Nucleus accumbens (tissue), 56 donors: ENCODE measurements around the gene CCDC39.
"Not testable (repeated sequence)": the region's sequence is repeated elsewhere in the genome, so short reads cannot be mapped to it uniquely, and the experiment has no call there.

Source experiments
- DNase-seq, 56 donors: peaks; one replicate each; lab custom pipeline; 2025; lab: John Stamatoyannopoulos, UW

CCDC39 gene

DNA sequence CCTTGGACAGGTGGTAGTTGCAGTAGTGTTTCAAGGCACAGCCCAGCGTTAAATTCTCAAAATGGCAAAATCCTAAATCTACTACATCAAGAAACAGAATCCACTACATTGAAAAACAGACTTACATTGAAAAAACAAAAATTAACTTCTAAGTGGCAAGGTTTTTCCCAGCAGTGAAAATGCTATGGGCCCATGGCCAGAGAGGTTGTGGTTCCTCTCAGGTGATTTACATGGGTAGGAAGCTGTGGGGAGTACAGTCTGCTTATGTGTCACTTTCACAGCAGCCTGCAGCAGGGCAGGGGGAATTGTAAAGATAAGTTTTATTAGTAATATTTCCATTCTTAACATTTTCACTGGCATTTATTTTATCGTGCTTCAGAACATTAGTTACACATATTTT, 52.4 kb downstream of the CCDC39 start:
- no peak for DNase-seq

DNA sequence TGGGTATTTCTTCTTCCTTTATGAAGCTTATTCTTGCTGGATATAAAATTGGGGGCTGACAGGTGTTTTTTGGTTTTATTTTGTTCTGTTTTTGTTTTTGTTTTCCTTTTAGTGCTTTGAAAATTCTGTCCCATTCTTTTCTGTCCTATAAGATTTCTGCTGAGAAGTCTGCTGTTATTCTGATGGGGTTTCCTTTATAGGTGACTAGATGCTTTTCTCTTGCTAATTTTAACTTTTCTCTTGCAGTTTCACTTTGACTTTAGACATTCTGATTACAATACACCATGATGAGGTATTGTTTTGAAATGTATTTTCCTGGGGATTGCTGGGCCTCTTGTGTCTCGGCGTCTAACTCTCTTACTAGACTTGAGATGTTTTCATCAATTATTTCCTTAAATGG, 54.6 kb downstream of the CCDC39 start:
- DNase-seq, result no peak

GRCh38 chr3:180619723-180620122, 59.6 kb downstream of the CCDC39 start:
- DNase-seq, result no peak

- DNase-seq, result not testable (repeated sequence)
Measured at GRCh38 chr3:180618563-180618962, 60.7 kb downstream of the CCDC39 start.

DNA sequence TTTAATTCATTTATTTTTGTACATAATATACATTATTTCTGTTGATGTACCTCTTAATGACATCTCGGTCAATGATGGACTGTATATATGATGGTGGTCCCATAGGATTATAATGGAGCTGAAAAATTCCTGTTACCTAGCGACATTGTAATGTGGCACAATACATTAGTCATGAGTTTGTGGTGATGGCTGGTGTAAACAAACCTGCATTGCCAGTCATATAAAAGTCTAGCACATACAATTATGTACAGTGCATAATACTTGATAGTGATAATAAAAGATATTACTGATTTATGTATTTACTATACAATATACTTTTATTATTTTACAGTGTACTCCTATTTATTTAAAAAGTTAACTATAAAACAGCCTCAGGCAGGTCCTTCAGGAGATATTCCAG, 62.2 kb downstream of the CCDC39 start:
- DNase-seq, result no peak

DNA sequence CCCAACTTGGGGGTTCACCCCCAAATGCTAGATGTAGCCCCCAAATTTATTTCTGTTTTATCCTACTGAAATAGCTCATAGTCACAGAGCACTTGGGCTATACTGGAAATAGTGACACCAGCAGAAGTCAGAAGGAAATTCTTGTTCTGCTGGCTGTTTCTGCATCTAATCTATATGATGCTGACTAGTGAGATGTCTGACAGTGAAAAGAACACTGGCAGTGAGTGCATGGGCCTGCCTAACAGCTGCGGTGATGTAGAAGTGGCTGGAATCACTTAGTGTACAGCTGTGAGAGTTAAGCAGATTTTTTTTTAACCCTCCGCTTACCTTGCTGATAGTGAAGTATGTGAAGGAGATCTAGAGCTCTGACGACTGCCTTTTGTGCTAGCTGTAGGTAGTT, 63.3 kb downstream of the CCDC39 start:
- DNase-seq, result no peak

- DNase-seq, result no peak
Measured at GRCh38 chr3:180612364-180612763, 66.9 kb downstream of the CCDC39 start.

DNA sequence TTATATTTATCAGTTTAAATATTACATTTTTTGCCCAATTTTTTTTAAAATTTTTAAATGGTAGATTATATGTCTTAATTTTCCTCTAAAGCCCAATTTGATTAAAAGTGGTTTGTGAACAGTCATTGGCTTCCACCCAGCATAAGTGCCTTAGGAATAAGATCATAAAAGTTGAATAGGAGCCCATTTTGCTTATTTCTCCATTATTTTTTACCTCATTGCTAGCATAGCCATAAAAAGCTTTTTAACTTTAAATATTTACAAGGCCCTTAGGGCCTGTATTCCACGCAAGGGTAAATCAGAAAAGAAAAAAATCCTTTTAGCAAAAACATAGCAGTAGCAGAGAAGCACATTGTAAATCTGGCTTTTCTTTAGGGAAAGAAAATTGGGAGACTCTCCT, 68.3 kb downstream of the CCDC39 start:
- DNase-seq, result no peak

DNA sequence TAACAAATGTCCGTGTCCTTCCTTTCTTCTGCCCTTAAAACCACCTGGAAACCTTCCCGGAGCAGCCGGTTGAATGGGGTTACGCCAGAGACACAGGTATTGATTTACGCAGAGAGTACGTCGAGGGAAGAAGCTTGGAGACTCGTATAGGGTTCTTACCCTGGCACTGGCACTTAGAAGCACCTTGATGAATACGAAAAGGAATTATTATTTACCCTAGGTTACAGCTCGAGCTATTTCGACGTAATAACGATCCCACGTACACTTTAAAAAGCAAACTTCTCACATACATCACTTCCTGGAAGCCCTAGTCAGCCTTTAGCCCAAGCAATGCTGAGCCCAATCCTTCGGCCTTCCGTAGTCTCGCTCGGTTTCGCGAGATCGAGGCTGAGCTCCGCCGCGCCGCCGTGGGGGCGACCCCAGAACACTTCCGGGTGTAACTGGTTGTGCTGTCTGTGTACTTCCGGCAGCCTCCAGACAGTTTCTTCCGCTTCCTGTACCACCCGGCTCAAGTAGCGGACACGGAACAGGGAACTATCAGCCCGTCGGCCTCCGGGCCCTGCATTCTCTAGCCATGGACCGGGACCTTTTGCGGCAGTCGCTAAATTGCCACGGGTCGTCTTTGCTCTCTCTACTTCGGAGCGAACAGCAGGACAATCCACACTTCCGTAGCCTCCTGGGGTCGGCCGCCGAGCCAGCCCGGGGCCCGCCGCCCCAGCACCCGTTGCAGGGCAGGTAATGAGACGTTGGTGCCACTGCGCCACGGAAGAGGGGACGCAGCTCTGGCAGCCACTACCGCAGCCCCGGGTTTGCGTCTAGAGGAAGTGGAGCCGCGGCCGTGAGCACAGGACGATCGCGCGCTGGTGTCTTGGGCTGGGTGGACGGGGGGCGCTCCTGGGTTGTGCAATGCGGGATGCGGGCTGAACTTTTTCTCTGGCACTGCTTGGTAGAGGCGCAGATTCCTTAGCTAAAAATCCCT, 77.3 kb downstream of the CCDC39 start, which contains the start of gene TTC14:
Gene TTC14, plus strand, starts transcription at position 476 of the 979 bp plus-strand sequence. Its CDS starts 99 bp downstream, at position 575.
- DNase-seq, result peak; percentile 38 to 97 (median 87)

- DNase-seq, result no peak
Measured at GRCh38 chr3:180600473-180600872, 78.8 kb downstream of the CCDC39 start.

GRCh38 chr3:180595559-180595935, 83.7 kb downstream of the CCDC39 start:
- DNase-seq, result no peak

DNA sequence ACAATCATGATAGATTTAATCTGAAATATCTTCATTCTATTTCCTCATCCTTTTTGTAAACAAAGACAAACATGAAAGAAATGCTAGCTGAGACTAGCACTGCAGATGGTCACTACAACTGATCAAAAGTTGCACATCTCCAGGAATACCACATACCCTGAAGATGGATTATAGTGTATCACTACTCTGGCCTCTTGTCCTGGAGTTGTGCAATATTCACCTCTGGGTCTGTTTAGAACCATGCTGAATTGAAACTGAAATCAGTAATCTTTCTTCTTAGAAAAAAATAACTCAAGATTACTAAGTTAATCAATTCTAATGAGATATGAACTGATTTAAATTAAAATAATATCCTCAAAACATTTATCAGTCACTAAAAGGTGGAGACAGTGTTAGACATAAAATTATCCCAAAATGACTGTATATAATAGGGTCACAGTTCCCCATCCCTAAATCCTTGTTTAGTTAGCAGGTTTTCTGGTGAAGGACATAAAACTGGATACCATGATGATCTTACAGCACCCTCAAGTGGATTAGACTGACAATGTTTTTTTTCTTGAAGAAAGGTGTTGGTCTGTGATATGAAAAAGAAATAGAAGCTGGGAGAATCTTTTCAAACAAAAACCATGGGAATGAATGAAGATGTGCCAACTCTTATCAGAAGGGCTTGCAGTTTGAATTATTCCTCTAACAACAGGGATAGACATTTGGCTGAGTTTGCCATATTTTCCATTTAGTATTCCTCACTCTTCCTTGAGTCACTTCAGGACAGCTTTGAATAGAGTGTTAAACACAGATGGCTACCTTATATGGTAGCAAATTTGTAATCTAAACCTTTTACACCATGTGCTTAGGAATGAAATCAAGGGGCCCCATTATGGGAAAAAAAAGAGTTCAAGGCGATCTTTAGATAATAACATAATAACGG, 84.4 kb downstream of the CCDC39 start:
- DNase-seq, result no peak

- not testable (repeated sequence) for DNase-seq
Measured at GRCh38 chr3:180593631-180594030, 85.7 kb downstream of the CCDC39 start.

GRCh38 chr3:180590396-180590795, 88.9 kb downstream of the CCDC39 start:
- DNase-seq, result no peak

DNA sequence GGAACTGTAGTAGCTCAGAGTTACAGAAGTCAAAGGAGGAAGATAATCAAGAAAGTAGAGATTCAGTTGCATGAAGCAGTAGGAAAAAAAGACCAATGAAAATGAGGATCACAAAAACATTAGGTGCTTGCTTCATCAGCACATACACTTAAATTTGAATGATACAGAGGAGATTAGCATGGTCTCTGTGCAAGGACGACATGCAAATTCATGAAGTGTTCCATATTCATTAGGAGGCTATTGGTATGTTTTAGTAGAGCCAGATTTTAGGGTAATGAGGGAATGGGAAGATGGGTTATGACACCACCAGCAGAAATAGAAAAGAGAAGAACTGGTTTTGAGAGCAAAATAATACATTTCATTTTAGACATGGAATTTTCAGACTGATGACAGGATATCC, 98.4 kb downstream of the CCDC39 start:
- no peak for DNase-seq

DNA sequence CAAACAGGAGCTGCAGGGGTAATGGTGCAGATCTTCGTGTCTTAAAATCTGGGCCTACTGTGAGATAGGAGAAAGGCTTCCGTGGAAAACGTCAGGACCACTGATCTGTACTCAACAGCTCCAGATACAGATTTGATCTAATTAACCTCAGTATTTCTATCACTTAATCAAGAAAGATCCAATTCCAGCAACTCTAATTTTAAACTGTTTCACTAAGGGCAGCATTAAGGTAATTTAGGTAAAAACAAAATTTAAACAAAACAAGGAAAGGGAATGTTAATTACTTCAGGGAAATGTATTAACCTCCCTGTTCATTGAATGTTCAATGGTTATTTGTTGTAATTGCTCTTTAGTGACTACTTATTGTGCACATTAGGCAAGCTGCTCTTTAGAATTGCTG, 103.7 kb downstream of the CCDC39 start:
- no peak for DNase-seq

DNA sequence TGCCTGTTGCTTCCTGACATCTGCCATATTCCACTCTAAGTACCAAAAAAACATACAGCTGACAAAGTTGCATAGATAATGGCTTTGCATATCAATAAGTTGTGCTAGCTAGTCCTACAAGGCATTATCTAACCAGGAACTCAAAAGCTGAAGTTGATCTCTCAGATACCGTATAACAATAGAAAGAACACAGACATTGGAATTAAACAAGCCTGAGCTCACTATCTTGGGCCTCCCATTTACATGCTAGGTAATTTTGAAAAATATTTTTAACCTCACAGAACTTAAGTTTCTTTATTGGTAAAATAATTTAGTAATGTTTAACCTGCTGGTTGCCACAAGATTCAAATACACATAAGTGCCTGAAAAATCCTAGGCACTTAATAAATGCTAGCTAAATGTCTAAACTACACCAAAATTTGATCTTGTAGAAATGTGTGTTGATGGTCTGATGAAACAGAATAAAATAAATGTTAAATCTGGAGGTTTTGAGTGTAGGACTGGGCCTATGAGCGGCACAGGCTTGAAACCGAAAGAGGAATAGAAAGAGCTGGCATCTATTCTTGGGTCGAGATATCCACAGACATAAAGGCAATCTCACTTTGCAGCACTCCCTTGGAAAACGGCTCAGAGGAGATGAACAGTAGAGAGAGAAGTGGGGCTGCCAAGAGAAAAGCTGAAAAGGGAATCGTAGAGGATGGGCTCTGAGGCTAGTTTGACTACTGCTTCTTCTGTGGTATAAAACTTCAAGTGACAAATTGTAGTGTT, 107.3 kb downstream of the CCDC39 start:
- no peak for DNase-seq

GRCh38 chr3:180570238-180570637, 109.1 kb downstream of the CCDC39 start:
- DNase-seq, result no peak

- DNase-seq, result no peak
Measured at GRCh38 chr3:180564676-180565075, 114.6 kb downstream of the CCDC39 start.
